MM.1S (cell line): ENCODE measurements around the gene CACNG6.

Experiments
- DNase-seq: peaks from one replicate; pipeline ENCODE4 v3.0.0-alpha.2; 2015
- H2AFZ ChIP-seq: fragments of 300-600 bp; sonication (generic); 2 replicates; pipeline ENCODE4 v1.6.0; 2016; ENCODE audit warnings: antibody characterized with exemption, low read length
- H3F3A ChIP-seq: fragments of 300-600 bp; sonication (generic); 2 replicates; pipeline ENCODE4 v1.6.1; 2016; ENCODE audit warnings: mild to moderate bottlenecking, antibody characterized with exemption, low read length, moderate library complexity, mixed read lengths; ENCODE audit not compliant: insufficient read depth
- H3K27ac ChIP-seq: fragments of 300-600 bp; sonication (generic); 2 replicates; pipeline ENCODE4 v1.5.1; 2016; ENCODE audit warnings: mild to moderate bottlenecking, low read length
- H3K27me3 ChIP-seq: fragments of 300-600 bp; sonication (generic); replicated peaks from 2 replicates; pipeline ENCODE4 v1.6.0; 2016; ENCODE audit warnings: low read length; ENCODE audit not compliant: insufficient read depth
- H3K36me3 ChIP-seq: fragments of 300-600 bp; sonication (generic); replicated peaks from 2 replicates; pipeline ENCODE4 v1.6.1; 2016; ENCODE audit warnings: mild to moderate bottlenecking, low read length, mixed read lengths; ENCODE audit not compliant: insufficient read depth
- H3K4me1 ChIP-seq: fragments of 300-600 bp; sonication (generic); 2 replicates; pipeline ENCODE4 v1.6.1; 2016; ENCODE audit warnings: low read length, mixed read lengths
- H3K4me2 ChIP-seq: fragments of 300-600 bp; sonication (generic); 2 replicates; pipeline ENCODE4 v1.6.0; 2016; ENCODE audit warnings: low read depth, low read length
- H3K4me3 ChIP-seq: fragments of 300-600 bp; sonication (generic); 2 replicates; pipeline ENCODE4 v1.5.1; 2016; ENCODE audit warnings: low read length, mixed read lengths
- H3K79me2 ChIP-seq: fragments of 300-600 bp; sonication (generic); 2 replicates; pipeline ENCODE4 v1.6.1; 2016; ENCODE audit warnings: mixed run types, low read length, mixed read lengths
- H3K9ac ChIP-seq: fragments of 300-600 bp; sonication (generic); 2 replicates; pipeline ENCODE4 v1.6.1; 2016; ENCODE audit warnings: low read length, mixed read lengths
- H3K9me2 ChIP-seq: fragments of 300-600 bp; sonication (generic); replicated peaks from 2 replicates; pipeline ENCODE4 v1.6.1; 2016; ENCODE audit warnings: mild to moderate bottlenecking, low read length, mixed read lengths; ENCODE audit not compliant: insufficient read depth
- H3K9me3 ChIP-seq: fragments of 300-600 bp; sonication (generic); replicated peaks from 2 replicates; pipeline ENCODE4 v1.6.1; 2016; ENCODE audit warnings: mild to moderate bottlenecking, low read length, mixed read lengths; ENCODE audit not compliant: insufficient read depth
- H4K20me1 ChIP-seq: fragments of 300-600 bp; sonication (generic); 2 replicates; pipeline ENCODE4 v1.6.1; 2016; ENCODE audit warnings: mild to moderate bottlenecking, low read length, moderate library complexity, mixed read lengths; ENCODE audit not compliant: insufficient read depth
- CTCF ChIP-seq: fragments of 300-600 bp; sonication (generic); IDR thresholded peaks from 2 replicates; pipeline ENCODE4 v1.5.1; 2016; ENCODE audit warnings: antibody characterized with exemption, low read length, mixed read lengths
- EZH2 ChIP-seq: fragments of 300-600 bp; sonication (generic); optimal IDR thresholded peaks from 2 replicates; pipeline ENCODE3; 2017; ENCODE audit warnings: low read depth, mild to moderate bottlenecking, antibody characterized with exemption, low read length, mixed read lengths
- EZH2phosphoT487 ChIP-seq: fragments of 300-600 bp; sonication (generic); IDR thresholded peaks from 2 replicates; pipeline ENCODE4 v1.6.1; 2018; ENCODE audit warnings: antibody characterized with exemption, low read length

The CACNG6 gene

GRCh38 chr19:53991224-53992113 is at the start of gene CACNG6:
Gene CACNG6 (plus strand): TSS chr19:53991637. CDS start chr19:53992878, 1,241 bp downstream.
- Histone ChIP-seq H3K4me1 (no peaks in the 10 kb centered on the region), H4K20me1 (no peaks in the 10 kb centered on the region), H3K4me3 (no peak within 1 kb of the TSS), H2AFZ (no peak within 1 kb of the TSS), H3K9ac (no peak within 1 kb of the TSS), H3K27ac (no peak within 1 kb of the TSS), H3K36me3 (no peaks in the 10 kb centered on the region), H3K27me3 (peaks cover 18% of the 10 kb centered on the region), H3F3A (no peaks in the 10 kb centered on the region), H3K9me2 (no peaks in the 10 kb centered on the region), H3K4me2 (no peak within 1 kb of the TSS), H3K79me2 (no peaks in the 10 kb centered on the region), H3K9me3 (no peaks in the 10 kb centered on the region)
- no peak for TF ChIP-seq EZH2
- TF ChIP-seq CTCF: no peak
- TF ChIP-seq EZH2phosphoT487: no peak
- DNase-seq: no peak

GRCh38 chr19:53942001-53942786 is 49.2 kb upstream of the CACNG6 start:
- H3K4me2 ChIP-seq: no peak overlapping the region
- H3K9me2 ChIP-seq: no peaks in the 10 kb centered on the region
- no peaks in the 10 kb centered on the region for H3K4me1 ChIP-seq
- H3K4me3 ChIP-seq: no peak overlapping the region
- H3K9ac ChIP-seq: no peak overlapping the region
- H3K9me3 ChIP-seq: no peaks in the 10 kb centered on the region
- H4K20me1 ChIP-seq: no peaks in the 10 kb centered on the region
- no peak overlapping the region for H2AFZ ChIP-seq
- H3K36me3 ChIP-seq: no peaks in the 10 kb centered on the region
- no peaks in the 10 kb centered on the region; the same call in 1 of the 2 replicates for H3K27me3 ChIP-seq
- H3K79me2 ChIP-seq: no peaks in the 10 kb centered on the region
- H3K27ac ChIP-seq: no peak overlapping the region
- TF ChIP-seq CTCF (no peak), EZH2 (no peak), EZH2phosphoT487 (no peak)
- no peaks in the 10 kb centered on the region for H3F3A ChIP-seq
- DNase-seq: no peak

GRCh38 chr19:53944416-53944815 is 47.0 kb upstream of the CACNG6 start:
- Histone ChIP-seq H4K20me1 (no peaks in the 10 kb centered on the region), H3K79me2 (no peaks in the 10 kb centered on the region), H3K27me3 (no peaks in the 10 kb centered on the region; the same call in 1 of the 2 replicates), H2AFZ (no peak overlapping the region), H3K9me2 (no peaks in the 10 kb centered on the region), H3K4me3 (no peak overlapping the region), H3K4me2 (no peak overlapping the region), H3K27ac (no peak overlapping the region), H3K36me3 (no peaks in the 10 kb centered on the region), H3F3A (no peaks in the 10 kb centered on the region), H3K4me1 (no peaks in the 10 kb centered on the region), H3K9me3 (no peaks in the 10 kb centered on the region), H3K9ac (no peak overlapping the region)
- TF ChIP-seq EZH2: no peak
- TF ChIP-seq CTCF: no peak
- no peak for TF ChIP-seq EZH2phosphoT487
- no peak for DNase-seq
